Ascending aorta (tissue), 2 donors: Measurements from ENCODE around the gene RAPGEF2. TPM values are rescaled to one million over a fixed set of nuclear protein-coding genes. Genes with fewer than 3 reads are reported as not detected.

Source experiments
- DNase-seq, 2 donors: peaks; one replicate each; pipeline ENCODE4 v3.0.0-alpha.2; 2019; ENCODE audit warnings: low spot score in 2 of 2
- H3K27ac ChIP-seq, 2 donors: fragments of 200-600 bp; sonication (generic); one replicate each; pipeline ENCODE4 v1.5.1; 2016 to 2017; ENCODE audit warnings: mild to moderate bottlenecking in 1 of 2
- H3K27me3 ChIP-seq: fragments of 200-600 bp; sonication (generic); one replicate; pipeline ENCODE4 v1.5.1; 2017
- H3K36me3 ChIP-seq, 2 donors: fragments of 200-600 bp; sonication (generic); one replicate each; pipeline ENCODE4 v1.5.1; 2016
- H3K4me1 ChIP-seq, 2 donors: fragments of 200-600 bp; sonication (generic); one replicate each; pipeline ENCODE4 v1.5.1; 2016 to 2017; ENCODE audit warnings: mild to moderate bottlenecking in 1 of 2
- H3K4me3 ChIP-seq, 2 donors: fragments of 200-600 bp; sonication (generic); one replicate each; pipeline ENCODE4 v1.5.1; 2016 to 2017; ENCODE audit warnings: mild to moderate bottlenecking in 1 of 2
- H3K9me3 ChIP-seq, 2 donors: fragments of 200-600 bp; sonication (generic); one replicate each; pipeline ENCODE4 v1.5.1; 2016
- intact Hi-C: fragments of 100-400 bp; cut with DNase I; formaldehyde crosslinking; loops from one replicate; pipeline ENCODE4 v1.15.1; 2023
- total RNA-seq: library from RNA; depleted of rRNA; stranded (reverse); fragments of >200 nt; gene quantifications from one replicate; pipeline ENCODE4 v1.1.0, GENCODE V29; 2016
- TF ChIP-seq, protein P1 (sequence below), 3 experiments: fragments of 200-600 bp in 2 of 3; fragments of 450-650 bp in 1 of 3; sonication (generic) in 2 of 3; IDR thresholded peaks; one replicate each; pipeline ENCODE4 v1.5.1; 2016 to 2019; ENCODE audit warnings: antibody characterized with exemption in 3 of 3, mild to moderate bottlenecking in 1 of 3, moderate library complexity in 1 of 3

Gene RAPGEF2
- total RNA-seq, 1 donor from 2014 or later, result 65.7 TPM

DNA sequence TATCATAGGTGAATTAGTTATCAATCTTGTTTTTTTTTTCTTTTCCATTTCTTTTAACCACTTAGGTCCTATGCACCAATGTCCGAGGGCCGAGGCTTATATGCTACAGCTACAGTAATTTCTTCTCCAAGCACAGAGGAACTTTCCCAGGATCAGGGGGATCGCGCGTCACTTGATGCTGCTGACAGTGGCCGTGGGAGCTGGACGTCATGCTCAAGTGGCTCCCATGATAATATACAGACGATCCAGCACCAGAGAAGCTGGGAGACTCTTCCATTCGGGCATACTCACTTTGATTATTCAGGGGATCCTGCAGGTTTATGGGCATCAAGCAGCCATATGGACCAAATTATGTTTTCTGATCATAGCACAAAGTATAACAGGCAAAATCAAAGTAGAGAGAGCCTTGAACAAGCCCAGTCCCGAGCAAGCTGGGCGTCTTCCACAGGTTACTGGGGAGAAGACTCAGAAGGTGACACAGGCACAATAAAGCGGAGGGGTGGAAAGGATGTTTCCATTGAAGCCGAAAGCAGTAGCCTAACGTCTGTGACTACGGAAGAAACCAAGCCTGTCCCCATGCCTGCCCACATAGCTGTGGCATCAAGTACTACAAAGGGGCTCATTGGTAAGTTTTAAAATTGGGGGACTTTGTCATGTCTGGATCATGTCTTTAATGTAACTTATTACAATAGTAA, 250.7 kb downstream of the RAPGEF2 start:
- Histone ChIP-seq H3K36me3 (peaks cover 32 to 57% of the 10 kb centered on the region in 2 donors), H3K4me3 (no peak overlapping the region), H3K27ac (no peak overlapping the region), H3K4me1 (no peaks in the 10 kb centered on the region), H3K27me3 (no peaks in the 10 kb centered on the region), H3K9me3 (no peaks in the 10 kb centered on the region)
- TF ChIP-seq, protein P1, sequence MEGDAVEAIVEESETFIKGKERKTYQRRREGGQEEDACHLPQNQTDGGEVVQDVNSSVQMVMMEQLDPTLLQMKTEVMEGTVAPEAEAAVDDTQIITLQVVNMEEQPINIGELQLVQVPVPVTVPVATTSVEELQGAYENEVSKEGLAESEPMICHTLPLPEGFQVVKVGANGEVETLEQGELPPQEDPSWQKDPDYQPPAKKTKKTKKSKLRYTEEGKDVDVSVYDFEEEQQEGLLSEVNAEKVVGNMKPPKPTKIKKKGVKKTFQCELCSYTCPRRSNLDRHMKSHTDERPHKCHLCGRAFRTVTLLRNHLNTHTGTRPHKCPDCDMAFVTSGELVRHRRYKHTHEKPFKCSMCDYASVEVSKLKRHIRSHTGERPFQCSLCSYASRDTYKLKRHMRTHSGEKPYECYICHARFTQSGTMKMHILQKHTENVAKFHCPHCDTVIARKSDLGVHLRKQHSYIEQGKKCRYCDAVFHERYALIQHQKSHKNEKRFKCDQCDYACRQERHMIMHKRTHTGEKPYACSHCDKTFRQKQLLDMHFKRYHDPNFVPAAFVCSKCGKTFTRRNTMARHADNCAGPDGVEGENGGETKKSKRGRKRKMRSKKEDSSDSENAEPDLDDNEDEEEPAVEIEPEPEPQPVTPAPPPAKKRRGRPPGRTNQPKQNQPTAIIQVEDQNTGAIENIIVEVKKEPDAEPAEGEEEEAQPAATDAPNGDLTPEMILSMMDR (IDR thresholded peaks at IDR 0.05), result no peak
- intact Hi-C loops, result loop anchor here (10.0 kb wide), 1 partner anchor 91 kb away; no protein-coding TSS in a partner anchor
- DNase-seq, result no peak

DNA sequence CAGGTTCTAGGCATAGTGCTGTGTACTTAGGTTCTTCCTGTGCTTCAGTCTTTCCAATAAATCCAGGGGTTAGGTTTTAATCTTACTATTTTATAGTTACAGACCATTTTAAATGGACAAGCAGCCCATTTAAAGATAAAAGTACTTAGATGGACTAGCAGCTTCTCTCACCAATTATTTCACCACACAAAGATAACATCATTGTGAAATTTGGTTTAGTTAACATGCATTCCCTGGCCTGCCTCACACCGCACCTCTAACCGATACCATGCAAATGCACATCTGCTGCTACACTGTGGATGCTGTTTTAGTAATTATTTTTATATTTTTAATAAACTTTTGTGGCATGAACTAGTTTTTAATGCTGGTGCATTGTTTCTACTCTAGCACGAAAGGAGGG, 252.6 kb downstream of the RAPGEF2 start:
- DNase-seq, result no peak
- H3K4me1 ChIP-seq, result peaks cover 0 to 3% of the 10 kb centered on the region in 2 donors

GRCh38 chr4:159357350-159357749, 254.5 kb downstream of the RAPGEF2 start:
- H3K27ac ChIP-seq, result no peak overlapping the region
- intact Hi-C loops, result loop anchor here (10.0 kb wide), 1 partner anchor 87 kb away; no protein-coding TSS in a partner anchor
- no peak for DNase-seq
- no peaks in the 10 kb centered on the region for H3K27me3 ChIP-seq
- H3K9me3 ChIP-seq, result no peaks in the 10 kb centered on the region
- H3K4me1 ChIP-seq, result peaks cover 0 to 9% of the 10 kb centered on the region in 2 donors
- H3K36me3 ChIP-seq, result peaks cover 30 to 55% of the 10 kb centered on the region in 2 donors
- TF ChIP-seq, protein P1 (IDR thresholded peaks at IDR 0.05), result no peak
- H3K4me3 ChIP-seq, result no peak overlapping the region

More for the DNA sequence above, 252.6 kb downstream of the RAPGEF2 start:
- Histone ChIP-seq H3K9me3 (no peaks in the 10 kb centered on the region), H3K36me3 (peaks cover 35 to 71% of the 10 kb centered on the region in 2 donors), H3K27ac (no peak overlapping the region), H3K4me3 (no peak overlapping the region), H3K27me3 (no peaks in the 10 kb centered on the region)
- TF ChIP-seq, protein P1 (IDR thresholded peaks at IDR 0.05), result no peak
- intact Hi-C loops, result loop anchor here (10.0 kb wide), 1 partner anchor 89 kb away; no protein-coding TSS in a partner anchor

GRCh38 chr4:159358226-159358625, 255.3 kb downstream of the RAPGEF2 start:
- intact Hi-C loops, result loop anchor here (10.0 kb wide), 1 partner anchor 87 kb away; no protein-coding TSS in a partner anchor
- Histone ChIP-seq H3K4me1 (peaks cover 0 to 9% of the 10 kb centered on the region in 2 donors), H3K9me3 (no peaks in the 10 kb centered on the region), H3K36me3 (peaks cover 26 to 46% of the 10 kb centered on the region in 2 donors), H3K4me3 (no peak overlapping the region), H3K27ac (peak overlapping the region in 1 of 2 donors; percentile 23), H3K27me3 (no peaks in the 10 kb centered on the region)
- TF ChIP-seq, protein P1 (IDR thresholded peaks at IDR 0.05), result no peak
- DNase-seq, result no peak

DNA sequence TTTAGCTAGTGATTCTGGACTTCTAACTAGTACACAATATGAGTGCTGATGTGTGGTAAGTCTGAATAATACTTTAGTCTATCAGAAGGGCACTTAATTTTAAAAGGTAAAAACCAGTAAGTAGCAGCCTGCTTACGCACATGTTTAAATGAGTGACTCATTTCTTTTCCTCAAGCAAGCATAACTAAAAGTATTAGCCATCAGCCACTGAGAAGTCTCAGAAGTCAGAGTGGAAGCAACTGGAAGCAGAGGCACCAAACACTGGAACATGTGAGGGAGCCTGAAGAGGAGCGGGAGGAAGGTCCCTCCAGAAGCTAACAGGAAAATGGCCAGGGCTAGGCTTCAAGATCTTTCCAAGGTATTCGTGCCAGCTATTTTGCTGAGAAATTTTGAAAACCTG, 257.7 kb downstream of the RAPGEF2 start:
- Histone ChIP-seq H3K4me1 (peaks cover 0 to 9% of the 10 kb centered on the region in 2 donors), H3K9me3 (no peaks in the 10 kb centered on the region), H3K4me3 (peak overlapping the region in 1 of 2 donors; percentile 7), H3K36me3 (peaks cover 12 to 33% of the 10 kb centered on the region in 2 donors), H3K27ac (no peak overlapping the region), H3K27me3 (no peaks in the 10 kb centered on the region)
- intact Hi-C loops, result no loop called here
- TF ChIP-seq, protein P1 (IDR thresholded peaks at IDR 0.05), result no peak
- no peak for DNase-seq
